GM21576 (cell line): ENCODE data around the gene NMNAT2.
"Not testable (repeated sequence)": the region's sequence is repeated elsewhere in the genome, so short reads cannot be mapped to it uniquely, and the experiment has no call there.

ENCODE experiments used
- ATAC-seq: cut with Tn5 transposase; IDR thresholded peaks from one replicate; pipeline ENCODE4 v1.9.1; 2021; ENCODE audit warnings: mild to moderate bottlenecking, moderate library complexity; ENCODE audit not compliant: unreplicated experiment

Gene NMNAT2

GRCh38 chr1:183291216-183291762 lies 126.9 kb downstream of the NMNAT2 start:
- ATAC-seq: no peak

GRCh38 chr1:183290628-183291027 lies 127.6 kb downstream of the NMNAT2 start:
- no peak for ATAC-seq

GRCh38 chr1:183289051-183289496 lies 129.1 kb downstream of the NMNAT2 start:
- no peak for ATAC-seq

GRCh38 chr1:183288583-183288982 lies 129.6 kb downstream of the NMNAT2 start:
- no peak for ATAC-seq

GRCh38 chr1:183287191-183287675 lies 130.9 kb downstream of the NMNAT2 start:
- no peak for ATAC-seq

GRCh38 chr1:183285746-183286145 lies 132.4 kb downstream of the NMNAT2 start:
- no peak for ATAC-seq

- ATAC-seq: no peak
Measured at GRCh38 chr1:183285256-183285655, 132.9 kb downstream of the NMNAT2 start.

- ATAC-seq: no peak
Measured at GRCh38 chr1:183284086-183284485, 134.1 kb downstream of the NMNAT2 start.

GRCh38 chr1:183283286-183283685 lies 134.9 kb downstream of the NMNAT2 start:
- no peak for ATAC-seq

GRCh38 chr1:183282101-183282855 lies 135.9 kb downstream of the NMNAT2 start:
- ATAC-seq: no peak

GRCh38 chr1:183281553-183282091 lies 136.6 kb downstream of the NMNAT2 start:
- ATAC-seq: peak; percentile 89

GRCh38 chr1:183281039-183281438 lies 137.1 kb downstream of the NMNAT2 start:
- ATAC-seq: no peak

- ATAC-seq: no peak
Measured at GRCh38 chr1:183279835-183280234, 138.3 kb downstream of the NMNAT2 start.

- no peak for ATAC-seq
Measured at GRCh38 chr1:183278739-183279591, 139.2 kb downstream of the NMNAT2 start.

- ATAC-seq: no peak
Measured at GRCh38 chr1:183277821-183278738, 140.1 kb downstream of the NMNAT2 start.

GRCh38 chr1:183276386-183277080 lies 141.6 kb downstream of the NMNAT2 start:
- ATAC-seq: no peak

GRCh38 chr1:183275322-183275721 lies 142.9 kb downstream of the NMNAT2 start:
- ATAC-seq: no peak

GRCh38 chr1:183274836-183275235 lies 143.3 kb downstream of the NMNAT2 start:
- ATAC-seq: no peak

- not testable (repeated sequence) for ATAC-seq
Measured at GRCh38 chr1:183273984-183274383, 144.2 kb downstream of the NMNAT2 start.

- ATAC-seq: no peak
Measured at GRCh38 chr1:183273300-183273699, 144.9 kb downstream of the NMNAT2 start.
